Upper lobe of right lung (tissue), 1 donor: ENCODE results near the gene DPP10. TPM values are rescaled to one million over a fixed set of nuclear protein-coding genes. Genes with fewer than 3 reads are reported as not detected.

Experiments used
- ATAC-seq: fragments of 200-7000 bp; cut with Tn5 transposase; one replicate; pipeline ENCODE4 v1.9.1; 2020; ENCODE audit warnings: mild to moderate bottlenecking, moderate library complexity
- DNase-seq: peaks from one replicate; pipeline ENCODE4 v3.0.0-alpha.2; 2020
- H3K27ac ChIP-seq: fragments of 200-600 bp; one replicate; pipeline ENCODE4 v1.8.0; 2022
- H3K27me3 ChIP-seq: fragments of 200-600 bp; one replicate; pipeline ENCODE4 v1.8.0; 2022; ENCODE audit warnings: mild to moderate bottlenecking
- H3K36me3 ChIP-seq: fragments of 200-600 bp; one replicate; pipeline ENCODE4 v1.8.0; 2022
- H3K4me1 ChIP-seq: fragments of 200-600 bp; one replicate; pipeline ENCODE4 v1.8.0; 2022
- H3K4me3 ChIP-seq: fragments of 200-600 bp; one replicate; pipeline ENCODE4 v1.8.0; 2022; ENCODE audit warnings: mild to moderate bottlenecking
- H3K9me3 ChIP-seq: fragments of 200-600 bp; one replicate; pipeline ENCODE4 v1.8.0; 2022
- intact Hi-C: fragments of 100-400 bp; cut with DNase I; formaldehyde crosslinking; loops from one replicate; pipeline ENCODE4 v1.11.0; 2022
- total RNA-seq: library from RNA; stranded (reverse); fragmentation: NEBNext Ultra II Directional; extraction: Animal tissue kit (Norgen Biotek cat#: 25700); gene quantifications from one replicate; pipeline ENCODE4 v1.2.1, GENCODE V29; 2021
- TF ChIP-seq, protein P1 (sequence below): fragments of 200-600 bp; IDR thresholded peaks from one replicate; pipeline ENCODE4 v1.8.0; 2022; ENCODE audit warnings: antibody characterized with exemption
- donor health status: DM: no; HTN: yes; CAD: no; lungs with severe emphysema.

Gene DPP10
- total RNA-seq, 1 donor from 2014 or later = 1.0 TPM

DNA sequence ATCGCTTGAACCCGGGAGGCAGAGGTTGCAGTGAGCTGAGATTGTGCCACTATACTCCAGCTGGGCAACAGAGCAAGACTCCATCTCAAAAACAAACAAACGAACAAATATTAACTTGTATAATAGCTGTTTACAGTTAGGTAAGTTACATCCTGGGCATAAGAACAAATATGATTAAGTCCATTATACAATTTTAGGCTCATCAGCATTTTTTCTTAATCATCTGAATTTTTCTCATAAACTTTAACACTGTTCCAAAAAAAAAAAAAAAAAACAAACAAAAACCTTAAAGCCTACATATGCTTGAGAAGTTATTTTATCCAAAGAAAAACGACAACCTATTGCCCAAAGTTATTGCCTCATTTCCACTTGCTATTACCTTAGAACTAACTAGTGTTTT lies 1042.5 kb downstream of the DPP10 start:
- TF ChIP-seq, protein P1, sequence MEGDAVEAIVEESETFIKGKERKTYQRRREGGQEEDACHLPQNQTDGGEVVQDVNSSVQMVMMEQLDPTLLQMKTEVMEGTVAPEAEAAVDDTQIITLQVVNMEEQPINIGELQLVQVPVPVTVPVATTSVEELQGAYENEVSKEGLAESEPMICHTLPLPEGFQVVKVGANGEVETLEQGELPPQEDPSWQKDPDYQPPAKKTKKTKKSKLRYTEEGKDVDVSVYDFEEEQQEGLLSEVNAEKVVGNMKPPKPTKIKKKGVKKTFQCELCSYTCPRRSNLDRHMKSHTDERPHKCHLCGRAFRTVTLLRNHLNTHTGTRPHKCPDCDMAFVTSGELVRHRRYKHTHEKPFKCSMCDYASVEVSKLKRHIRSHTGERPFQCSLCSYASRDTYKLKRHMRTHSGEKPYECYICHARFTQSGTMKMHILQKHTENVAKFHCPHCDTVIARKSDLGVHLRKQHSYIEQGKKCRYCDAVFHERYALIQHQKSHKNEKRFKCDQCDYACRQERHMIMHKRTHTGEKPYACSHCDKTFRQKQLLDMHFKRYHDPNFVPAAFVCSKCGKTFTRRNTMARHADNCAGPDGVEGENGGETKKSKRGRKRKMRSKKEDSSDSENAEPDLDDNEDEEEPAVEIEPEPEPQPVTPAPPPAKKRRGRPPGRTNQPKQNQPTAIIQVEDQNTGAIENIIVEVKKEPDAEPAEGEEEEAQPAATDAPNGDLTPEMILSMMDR = no peak
- H3K4me3 ChIP-seq = no peak overlapping the region
- H3K9me3 ChIP-seq = no peaks in the 10 kb centered on the region
- ATAC-seq (no peak), DNase-seq (no peak)
- no peaks in the 10 kb centered on the region for H3K4me1 ChIP-seq
- intact Hi-C loops = no loop called here
- H3K27ac ChIP-seq = no peak overlapping the region
- no peaks in the 10 kb centered on the region for H3K27me3 ChIP-seq
- no peaks in the 10 kb centered on the region for H3K36me3 ChIP-seq

DNA sequence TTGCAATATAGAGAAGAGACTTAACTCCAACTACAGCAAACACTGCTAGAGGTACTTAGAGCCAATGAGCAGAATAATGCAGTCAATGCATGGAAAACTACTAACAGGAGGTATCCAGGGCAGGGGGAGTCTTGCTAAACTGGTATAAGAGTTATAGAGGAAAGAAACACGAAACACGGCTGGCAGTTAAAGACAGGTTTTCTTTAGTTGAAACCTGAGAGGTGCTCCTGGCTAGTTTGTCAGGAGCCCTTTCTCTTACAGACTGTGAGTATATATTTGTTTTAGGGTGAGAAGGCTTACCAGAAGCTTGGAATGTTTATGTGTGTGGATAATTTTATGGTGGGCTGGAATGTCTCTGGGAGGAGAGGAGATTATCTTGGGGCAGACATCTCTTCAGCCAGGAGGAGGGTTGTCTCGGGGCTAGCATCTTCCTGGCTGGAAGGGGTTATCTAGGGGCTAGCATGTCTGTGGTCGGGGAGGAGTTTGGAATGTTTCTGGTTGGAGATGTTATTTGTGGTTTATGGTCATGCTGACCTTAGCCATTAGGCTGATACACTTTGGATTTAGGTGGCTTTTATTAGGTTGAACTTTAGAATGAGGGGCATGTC lies 1048.8 kb downstream of the DPP10 start:
- H3K27ac ChIP-seq = no peak overlapping the region
- H3K36me3 ChIP-seq = no peaks in the 10 kb centered on the region
- intact Hi-C loops = no loop called here
- TF ChIP-seq, protein P1 = no peak
- H3K9me3 ChIP-seq = no peaks in the 10 kb centered on the region
- H3K27me3 ChIP-seq = no peaks in the 10 kb centered on the region
- no peak for ATAC-seq
- DNase-seq = no peak
- H3K4me1 ChIP-seq = no peaks in the 10 kb centered on the region
- H3K4me3 ChIP-seq = no peak overlapping the region

GRCh38 chr2:115505331-115505730 lies 1062.9 kb downstream of the DPP10 start:
- TF ChIP-seq, protein P1 = no peak
- ATAC-seq (no peak), DNase-seq (no peak)
- no peaks in the 10 kb centered on the region for H3K36me3 ChIP-seq
- intact Hi-C loops = no loop called here
- no peaks in the 10 kb centered on the region for H3K27me3 ChIP-seq
- H3K4me3 ChIP-seq = no peak overlapping the region
- H3K9me3 ChIP-seq = no peaks in the 10 kb centered on the region
- no peaks in the 10 kb centered on the region for H3K4me1 ChIP-seq
- no peak overlapping the region for H3K27ac ChIP-seq

DNA sequence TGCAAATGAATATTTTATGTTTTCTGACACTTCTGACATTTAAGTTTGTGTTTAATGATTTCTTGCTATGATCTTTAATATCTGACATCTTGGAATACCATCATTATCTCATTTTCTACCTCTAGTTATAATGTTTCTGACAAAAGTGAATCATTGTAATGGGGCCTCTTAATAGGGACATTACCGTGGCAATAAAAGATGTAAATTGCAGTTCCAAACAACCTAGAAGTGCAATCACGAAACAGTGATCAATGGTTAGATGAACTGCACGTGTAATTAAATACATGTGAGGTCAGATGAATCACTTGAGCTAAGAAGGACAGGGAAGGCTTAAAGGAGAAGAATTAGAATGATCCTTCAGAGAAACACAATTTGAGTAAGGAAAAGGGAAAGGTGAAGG lies 1078.3 kb downstream of the DPP10 start:
- DNase-seq (no peak), ATAC-seq (no peak)
- TF ChIP-seq, protein P1 = no peak
- no peak overlapping the region for H3K27ac ChIP-seq
- intact Hi-C loops = no loop called here
- H3K4me1 ChIP-seq = no peaks in the 10 kb centered on the region
- no peaks in the 10 kb centered on the region for H3K9me3 ChIP-seq
- no peak overlapping the region for H3K4me3 ChIP-seq
- no peaks in the 10 kb centered on the region for H3K27me3 ChIP-seq
- H3K36me3 ChIP-seq = no peaks in the 10 kb centered on the region

- TF ChIP-seq, protein P1 = no peak
- Histone ChIP-seq H3K36me3 (no peaks in the 10 kb centered on the region), H3K27me3 (no peaks in the 10 kb centered on the region), H3K27ac (no peak overlapping the region), H3K4me1 (no peaks in the 10 kb centered on the region), H3K4me3 (no peak overlapping the region), H3K9me3 (no peaks in the 10 kb centered on the region)
- ATAC-seq (no peak), DNase-seq (no peak)
- intact Hi-C loops = no loop called here
Observed at GRCh38 chr2:115524452-115524851, 1082.0 kb downstream of the DPP10 start.

DNA sequence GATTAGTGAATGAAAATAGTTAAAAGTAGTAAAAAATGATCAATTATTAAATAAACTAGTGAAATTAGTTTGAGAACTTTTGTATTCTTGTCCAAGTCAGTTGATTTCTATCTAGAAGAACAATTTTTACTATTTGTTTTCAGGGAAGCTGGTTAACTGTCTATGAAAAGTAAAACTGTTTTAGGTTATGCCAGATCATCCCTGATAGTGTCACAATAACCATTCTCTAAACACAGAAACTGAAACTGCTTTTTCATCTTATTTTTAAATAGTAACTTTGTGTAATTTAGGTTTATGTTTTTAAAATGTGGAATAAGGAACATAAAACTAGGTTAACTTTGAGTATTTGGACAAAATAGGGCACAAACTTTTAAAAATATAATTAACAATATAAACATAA lies 1087.2 kb downstream of the DPP10 start:
- TF ChIP-seq, protein P1 = no peak
- no peak overlapping the region for H3K4me3 ChIP-seq
- intact Hi-C loops = no loop called here

More for the DNA sequence above, 1087.2 kb downstream of the DPP10 start:
- no peaks in the 10 kb centered on the region for H3K27me3 ChIP-seq
- no peak overlapping the region for H3K27ac ChIP-seq
- no peak for DNase-seq
- no peaks in the 10 kb centered on the region for H3K36me3 ChIP-seq
- H3K9me3 ChIP-seq = no peaks in the 10 kb centered on the region
- no peaks in the 10 kb centered on the region for H3K4me1 ChIP-seq
- no peak for ATAC-seq
